TTC549 (cell line): ENCODE results near the gene CTSE.

Experiments used
- FAIRE-seq: peaks from 2 replicates; lab custom pipeline; 2012; peaks lifted over from hg19 to GRCh38; lab: Jason Lieb, UNC

The CTSE gene

DNA sequence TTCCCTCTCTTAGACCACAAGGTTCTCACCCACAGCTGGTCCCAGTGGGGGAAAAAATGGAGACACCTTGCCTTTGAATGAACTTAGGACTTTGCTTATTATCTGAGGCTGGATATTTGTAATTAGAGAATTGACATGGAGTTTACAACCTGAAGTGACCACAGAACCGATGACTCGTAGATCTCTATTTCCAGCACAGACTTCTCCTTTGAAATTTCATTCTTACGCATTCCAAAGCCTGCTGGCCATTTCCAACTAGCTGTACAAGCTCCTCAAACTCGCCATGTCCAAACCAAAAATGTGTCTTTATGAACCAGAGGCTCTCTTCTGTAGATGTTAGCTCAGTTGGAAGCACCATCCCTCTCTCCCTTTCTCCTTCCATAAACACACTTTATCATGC, 32.5 kb downstream of the CTSE start:
- FAIRE-seq, result no peak

DNA sequence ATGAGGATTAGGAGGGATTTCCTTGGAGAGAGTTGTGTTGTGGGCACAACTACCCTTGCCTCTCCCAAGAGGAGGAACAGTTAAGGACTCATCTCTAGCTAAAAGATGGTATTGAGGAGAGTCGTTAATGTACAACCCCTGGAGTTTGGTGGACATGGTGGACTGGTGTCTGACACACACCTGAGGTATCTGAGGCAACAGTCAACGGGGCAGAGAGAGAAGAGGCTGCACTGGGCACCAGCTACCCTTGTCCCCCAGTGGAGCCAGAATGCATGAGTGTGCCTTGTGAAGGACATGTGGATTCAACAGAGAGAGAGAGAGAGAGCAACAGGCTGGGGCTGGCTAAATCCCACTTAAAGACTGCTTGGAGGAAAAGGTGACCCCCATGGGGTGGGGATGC, 33.5 kb downstream of the CTSE start:
- FAIRE-seq, result no peak

DNA sequence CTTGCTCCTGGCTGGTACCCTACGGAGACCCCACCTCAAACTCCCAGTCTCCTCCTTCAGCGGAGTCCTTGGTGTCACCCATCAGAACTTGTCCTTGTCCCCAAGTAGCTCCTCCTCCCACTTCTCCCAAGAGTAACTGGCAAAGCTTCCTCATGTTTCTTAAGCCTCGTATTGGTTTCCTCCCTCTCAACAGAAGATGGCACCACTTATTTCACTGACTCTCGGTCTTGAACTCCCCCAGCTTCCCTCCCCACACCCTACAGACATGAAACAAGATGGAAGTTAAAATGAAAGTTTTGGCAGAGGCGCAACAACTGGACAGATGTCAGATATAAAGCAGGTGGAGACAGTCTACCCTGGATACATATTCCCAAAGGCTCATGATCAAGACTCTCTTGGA, 33.9 kb downstream of the CTSE start:
- FAIRE-seq, result no peak

DNA sequence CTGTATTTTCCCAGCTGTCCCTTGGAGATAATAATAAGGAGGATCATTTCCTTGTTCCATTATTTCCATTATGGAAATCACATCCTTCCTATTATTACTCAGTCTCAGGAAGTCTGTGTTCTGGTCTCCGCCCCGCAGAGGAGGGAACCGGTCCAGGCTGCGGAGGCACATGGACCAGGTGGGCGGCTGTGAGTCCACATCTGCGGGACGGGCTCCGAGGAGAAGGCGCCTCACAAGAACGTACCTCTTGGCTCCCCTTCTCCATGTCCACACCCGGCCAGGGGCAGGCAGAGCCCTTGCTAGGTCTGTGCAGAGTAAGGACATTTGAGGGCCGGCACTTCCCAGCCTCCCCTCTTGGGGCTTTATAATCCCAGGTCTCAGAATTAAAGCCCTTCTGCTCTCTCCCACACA, 35.1 kb downstream of the CTSE start:
- no peak for FAIRE-seq

DNA sequence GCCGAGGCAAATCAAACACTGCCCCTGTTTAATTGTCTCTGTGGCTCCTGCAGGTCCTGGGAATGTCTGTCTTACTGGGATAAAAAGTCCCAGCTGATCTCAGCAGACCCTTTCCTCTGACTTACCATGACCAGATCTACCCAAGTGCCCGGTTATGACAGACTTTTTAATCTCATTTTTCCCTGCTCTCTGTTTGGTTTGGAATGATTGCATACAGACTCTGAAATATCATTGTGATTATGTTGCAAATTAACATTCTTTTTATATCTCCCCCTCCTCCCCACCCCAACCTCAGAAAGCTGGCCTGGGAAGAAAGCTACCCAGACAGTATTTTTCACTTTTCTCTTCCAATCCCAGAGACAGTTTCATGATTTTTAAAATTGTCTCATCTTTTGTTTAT, 36.8 kb downstream of the CTSE start:
- FAIRE-seq, result no peak

DNA sequence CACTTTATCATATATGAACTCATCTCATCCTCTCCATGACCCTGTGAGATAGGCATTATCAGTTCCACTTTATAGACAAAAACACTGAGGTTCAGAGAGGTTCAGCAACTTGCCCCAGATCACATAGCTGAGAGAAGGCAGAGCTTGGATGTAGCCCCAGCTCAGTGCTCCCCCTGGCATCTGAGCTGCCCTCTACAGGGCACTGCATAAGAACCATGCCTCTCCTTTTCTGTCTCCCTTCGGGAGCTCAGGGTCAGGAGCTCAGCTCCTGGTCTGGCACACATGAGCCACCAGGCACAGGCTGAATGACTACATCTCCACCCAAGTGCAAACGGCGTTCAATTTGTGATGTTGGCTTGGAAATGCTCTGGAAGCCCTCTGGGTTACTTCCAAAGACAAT, 37.4 kb downstream of the CTSE start:
- FAIRE-seq, result no peak

DNA sequence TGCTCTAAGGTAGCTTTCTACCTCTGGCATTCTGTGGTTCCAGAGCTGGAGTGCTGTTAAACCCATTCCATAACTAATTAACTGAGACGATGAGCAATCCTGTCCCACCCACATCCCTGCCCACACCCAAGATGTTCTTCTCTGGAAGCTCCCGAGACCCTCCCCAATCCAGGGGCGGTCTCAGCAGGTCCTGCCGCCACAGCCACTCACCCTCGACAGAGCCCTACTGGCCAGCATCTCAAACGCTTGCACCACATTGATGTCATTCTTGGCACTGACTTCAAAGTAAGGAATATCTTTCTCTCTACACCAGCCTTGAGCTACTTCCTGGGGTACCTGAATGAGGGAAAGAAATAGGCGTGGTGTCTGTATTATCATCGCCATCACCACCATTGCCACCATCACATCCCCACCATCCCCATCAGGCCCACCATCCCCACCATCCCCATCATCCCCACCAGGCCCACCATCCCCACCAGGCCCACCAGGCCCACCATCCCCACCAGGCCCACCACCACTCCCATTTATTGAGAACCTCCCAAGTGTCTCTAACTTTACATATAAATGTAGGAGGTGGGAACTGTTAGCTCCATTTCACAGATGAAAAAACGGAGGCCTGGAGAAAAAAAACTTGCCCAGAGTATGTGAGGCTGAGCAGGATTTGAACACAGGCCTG, 38.2 kb downstream of the CTSE start:
- no peak for FAIRE-seq

DNA sequence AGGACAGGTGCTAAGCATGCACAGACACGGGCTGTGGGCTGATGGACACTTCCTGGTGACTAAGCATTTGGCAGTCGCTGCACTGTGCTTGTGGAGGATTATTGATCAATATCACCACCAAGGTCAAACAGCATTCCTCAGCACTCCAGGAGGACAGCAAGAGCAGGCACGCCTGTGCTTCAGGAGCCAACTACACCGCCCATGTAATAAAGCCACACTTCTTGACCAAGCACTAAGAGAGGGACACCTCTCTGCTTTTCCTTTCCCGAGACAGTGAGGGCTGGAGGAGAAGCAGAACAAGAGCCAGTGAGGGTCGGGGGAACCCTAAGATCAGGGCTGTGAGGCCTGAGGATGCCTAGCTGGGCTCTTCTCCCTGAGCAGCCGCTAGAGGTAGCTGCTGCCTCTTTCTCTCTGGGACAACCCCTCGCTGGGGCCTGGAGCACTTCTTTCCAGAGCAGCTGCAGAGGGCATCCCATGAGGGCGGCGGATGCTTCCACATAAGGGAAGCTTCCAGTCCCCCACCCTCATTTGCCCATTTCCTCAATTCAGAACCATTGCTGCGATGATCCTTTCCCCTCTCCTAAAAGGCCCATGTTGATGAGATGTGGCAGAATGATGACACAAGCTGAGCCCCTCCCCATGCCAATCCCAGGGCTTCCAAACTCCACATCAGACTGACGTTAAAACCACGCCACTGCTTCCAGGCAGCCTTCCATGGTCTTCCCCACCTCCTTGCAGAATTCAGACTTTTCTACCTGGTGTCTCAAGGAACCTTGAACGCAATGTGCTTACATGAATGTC, 39.6 kb downstream of the CTSE start:
- FAIRE-seq, result no peak

DNA sequence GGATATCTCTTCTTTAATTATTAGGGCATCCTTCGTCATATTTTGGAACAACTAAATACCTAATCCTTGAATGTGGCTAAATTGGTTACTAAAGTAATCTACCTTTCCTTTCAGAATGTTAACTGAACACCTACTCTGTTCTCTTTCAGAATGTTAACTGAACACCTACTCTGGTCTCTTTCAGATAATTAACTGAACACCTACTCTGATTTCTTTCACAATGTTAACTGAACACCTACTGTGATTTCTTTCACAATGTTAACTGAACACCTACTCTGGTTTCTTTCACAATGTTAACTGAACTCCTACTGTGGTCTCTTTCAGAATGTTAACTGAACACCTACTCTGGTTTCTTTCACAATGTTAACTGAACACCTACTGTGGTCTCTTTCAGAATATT, 42.4 kb downstream of the CTSE start:
- FAIRE-seq, result no peak

DNA sequence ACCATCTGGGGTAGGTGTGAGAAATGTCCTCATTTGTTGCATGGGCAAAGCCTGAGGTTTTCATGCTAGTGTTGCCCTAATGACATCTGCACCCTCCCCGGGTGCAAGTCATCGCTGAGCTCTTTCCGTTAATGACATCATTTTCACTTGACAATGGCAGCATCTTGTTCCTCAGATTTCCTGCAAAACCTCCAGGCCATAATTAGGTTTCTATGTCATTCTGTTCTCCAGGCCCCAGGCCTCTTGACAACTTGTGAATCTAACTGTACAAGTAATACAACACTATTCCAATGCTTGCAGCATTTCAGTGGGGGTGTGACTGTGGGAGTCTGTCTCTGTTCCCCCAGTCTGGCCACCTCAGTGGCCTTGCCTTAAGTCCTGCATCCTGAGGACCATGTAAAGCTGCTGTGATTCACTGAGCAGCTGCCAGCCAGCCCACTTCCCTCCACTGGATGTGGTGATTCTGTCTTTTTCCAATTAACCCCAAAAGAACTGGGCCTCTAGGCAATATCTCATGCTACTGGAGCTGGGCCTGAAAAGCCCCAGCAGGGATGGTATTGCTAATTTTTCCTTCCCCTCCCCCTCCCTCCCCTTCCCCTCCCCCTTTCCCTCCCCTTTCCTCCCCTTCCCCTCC, 43.3 kb downstream of the CTSE start:
- FAIRE-seq, result no peak

DNA sequence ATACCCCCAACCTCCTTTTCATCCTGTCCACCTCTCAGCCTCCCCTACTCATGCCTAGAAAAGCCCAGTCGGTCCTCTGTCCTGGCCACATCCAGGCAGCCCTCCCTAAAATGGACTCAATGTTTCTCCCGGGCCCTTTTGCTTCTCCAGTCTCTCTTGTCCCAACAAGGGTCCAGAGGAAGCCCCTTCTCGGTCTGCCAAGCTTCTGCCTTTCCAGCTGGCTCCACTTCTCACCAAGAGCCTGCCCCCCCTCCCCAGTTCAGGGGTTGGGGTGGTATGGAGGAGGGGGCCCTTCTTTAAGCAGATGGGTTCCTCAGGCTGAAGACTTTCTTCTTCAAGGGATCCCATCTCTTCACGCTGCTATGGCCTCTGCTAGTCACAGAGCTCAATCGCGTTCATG, 44.4 kb downstream of the CTSE start:
- no peak for FAIRE-seq

DNA sequence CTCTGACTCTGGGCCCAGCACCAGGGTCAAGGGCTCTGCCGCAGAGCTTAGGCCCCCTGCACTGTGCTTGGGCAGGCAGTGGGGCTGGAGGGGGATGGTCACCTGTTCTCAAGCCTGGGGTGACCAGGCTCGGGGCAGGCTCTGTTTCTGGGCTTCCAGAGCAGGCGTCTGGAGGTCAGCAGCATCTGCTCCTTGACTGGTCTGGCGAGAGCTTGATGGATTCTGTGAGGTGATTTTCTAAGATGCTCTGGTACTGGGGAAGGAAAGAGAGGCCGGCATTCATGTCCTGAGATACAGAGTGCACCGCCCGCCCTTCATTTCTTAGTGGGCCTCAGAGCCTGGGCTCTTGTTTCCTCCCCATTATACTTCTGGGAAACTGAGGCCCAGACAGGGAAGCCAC, 45.0 kb downstream of the CTSE start:
- no peak for FAIRE-seq

DNA sequence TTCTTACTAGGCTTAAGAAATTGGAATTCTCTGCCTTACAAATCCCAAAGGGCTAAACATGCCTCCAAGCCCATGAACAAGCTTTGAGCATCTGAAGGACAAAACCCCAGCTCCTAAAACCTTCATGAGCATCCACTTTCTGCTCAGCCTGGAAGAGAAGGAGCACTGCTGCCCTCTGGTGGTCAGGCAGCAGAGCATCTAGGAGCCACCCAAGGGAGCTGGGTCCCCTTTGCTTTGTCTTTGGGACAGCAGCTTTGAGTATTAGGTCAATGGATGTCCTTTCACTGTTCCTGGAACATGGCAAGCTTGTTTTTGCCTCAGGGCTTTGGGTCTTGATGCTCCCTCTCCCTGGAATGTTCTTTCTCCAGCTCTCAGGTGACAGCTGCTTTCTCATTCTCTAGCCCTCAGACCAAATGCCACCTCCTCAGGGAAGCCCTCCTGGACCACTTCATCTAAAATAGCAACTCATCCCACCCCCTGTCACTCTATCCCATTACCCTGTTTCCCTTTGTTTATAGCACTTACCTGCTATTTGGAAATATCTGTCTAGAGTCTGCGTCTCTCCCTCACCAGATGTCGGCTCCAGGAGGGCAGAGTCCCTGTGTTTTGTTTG, 46.2 kb downstream of the CTSE start:
- no peak for FAIRE-seq

DNA sequence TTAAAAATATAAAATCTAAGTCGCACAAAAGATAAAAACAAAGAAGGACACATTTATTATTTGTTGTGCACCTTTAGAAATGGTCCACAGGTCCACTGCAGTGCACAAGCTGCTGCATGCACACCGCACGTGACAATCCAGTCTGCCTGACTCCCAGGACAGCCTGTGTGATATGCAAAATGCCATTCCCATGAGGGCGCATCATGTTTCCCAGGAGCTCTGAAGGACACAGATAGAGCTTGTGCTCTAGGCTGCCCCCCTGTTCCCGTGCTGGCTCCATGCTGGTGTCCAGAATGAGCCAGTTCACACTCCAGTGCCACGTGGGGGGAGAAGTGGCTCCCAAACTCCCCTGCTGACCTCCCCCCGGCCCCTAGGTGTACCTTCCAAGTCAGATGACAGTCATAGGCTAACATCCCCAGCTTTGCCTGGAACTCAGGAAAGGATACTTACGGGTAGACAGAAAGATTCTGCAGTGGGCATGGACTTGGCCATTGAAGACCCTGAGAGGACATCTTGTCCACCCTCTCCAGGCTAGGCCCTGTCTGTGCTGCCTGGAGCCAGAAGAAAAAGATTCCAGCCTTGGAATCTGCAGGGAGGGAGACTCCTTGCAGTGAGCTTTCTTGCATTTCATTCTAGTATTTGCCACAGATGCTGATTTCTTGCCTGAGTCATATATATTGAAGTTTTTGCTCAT, 46.8 kb downstream of the CTSE start:
- FAIRE-seq, result no peak

DNA sequence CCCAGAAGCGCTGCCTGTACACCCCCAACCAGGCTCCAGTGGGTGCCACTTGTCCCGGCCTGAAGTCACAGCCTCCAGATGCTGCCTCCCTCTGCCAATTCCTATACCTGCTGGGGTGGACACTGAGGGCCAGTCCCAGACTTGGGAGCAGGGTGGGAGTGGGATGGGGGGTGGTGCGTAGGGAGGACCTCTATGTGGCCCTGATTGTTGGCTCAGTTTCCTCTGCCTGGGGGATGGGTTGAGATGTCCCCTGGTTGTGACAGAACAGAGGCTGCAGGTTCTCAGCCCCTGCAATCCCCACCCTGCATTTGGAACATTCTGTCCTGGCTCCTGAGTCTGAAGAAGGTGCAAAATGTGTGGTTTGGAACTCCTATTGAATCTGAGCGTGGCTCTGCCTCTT, 47.7 kb downstream of the CTSE start:
- no peak for FAIRE-seq

DNA sequence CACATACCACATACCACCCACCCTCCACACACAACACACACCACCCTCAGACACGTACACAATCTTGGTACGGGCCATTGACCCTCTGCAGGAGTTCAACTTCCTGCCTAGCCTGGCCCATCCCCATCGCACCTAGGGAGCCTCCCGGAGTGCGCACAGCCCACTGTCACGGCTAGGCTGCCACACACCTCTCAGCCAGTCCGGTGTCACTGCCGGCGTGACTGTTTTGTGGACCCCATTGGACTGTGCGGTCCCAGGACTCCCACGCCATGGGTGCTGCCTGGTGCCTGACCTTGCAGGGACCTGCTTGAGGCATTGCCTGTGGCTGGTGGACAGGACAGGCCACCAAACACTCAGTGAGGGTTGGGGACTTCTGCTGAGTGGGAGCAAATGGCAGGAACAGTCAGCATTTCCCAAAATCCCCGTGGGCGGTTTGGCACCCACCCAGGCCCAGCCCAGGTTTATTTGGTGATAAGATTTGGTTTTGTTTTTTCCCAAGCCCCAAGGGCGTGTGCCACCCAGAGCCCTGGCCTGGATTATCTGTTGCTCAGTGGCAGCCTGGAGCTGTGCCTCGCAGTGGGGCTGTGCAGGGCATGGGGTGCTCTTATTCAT, 48.2 kb downstream of the CTSE start:
- no peak for FAIRE-seq

DNA sequence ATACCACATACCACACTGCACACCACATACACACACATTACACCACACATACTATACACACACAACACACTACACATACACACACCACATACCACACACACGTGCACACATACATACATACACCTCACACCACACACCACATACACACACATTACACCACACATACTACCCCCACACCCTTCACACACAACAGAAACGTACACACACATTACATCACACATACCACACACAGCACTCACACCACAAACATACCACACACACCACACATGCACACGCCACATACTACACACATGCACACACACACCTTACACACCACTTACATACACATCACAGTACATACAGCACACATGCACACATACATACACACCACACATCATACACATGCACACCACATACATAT, 49.0 kb downstream of the CTSE start:
- no peak for FAIRE-seq

DNA sequence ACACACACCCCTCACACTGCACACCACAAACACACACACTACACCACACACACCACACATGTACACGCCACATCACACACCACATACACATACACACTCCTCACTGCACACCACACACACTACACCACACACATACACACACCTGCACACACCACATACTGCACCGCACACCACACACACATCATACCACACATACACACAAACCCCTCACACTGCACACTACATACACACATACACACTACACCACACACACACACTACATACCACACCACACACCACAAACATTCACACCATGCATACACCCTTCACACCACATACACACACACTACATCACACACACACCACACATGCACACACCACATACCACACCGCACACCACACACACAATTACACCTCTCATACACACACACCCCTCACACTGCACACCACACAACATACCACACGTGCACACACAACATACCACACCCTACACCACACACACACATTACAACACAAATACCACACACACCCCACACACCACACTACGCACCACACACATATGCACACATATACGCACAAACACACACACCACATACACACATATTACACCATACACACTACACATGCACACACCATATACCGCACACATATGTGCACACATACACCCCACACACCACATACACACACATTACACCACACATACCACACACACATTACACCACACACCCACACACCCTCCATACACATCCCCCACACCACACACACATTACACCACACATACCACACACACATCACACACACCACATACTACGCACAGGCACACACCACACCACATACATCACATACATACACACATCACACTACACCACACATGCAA, 50.1 kb downstream of the CTSE start:
- FAIRE-seq, result no peak

DNA sequence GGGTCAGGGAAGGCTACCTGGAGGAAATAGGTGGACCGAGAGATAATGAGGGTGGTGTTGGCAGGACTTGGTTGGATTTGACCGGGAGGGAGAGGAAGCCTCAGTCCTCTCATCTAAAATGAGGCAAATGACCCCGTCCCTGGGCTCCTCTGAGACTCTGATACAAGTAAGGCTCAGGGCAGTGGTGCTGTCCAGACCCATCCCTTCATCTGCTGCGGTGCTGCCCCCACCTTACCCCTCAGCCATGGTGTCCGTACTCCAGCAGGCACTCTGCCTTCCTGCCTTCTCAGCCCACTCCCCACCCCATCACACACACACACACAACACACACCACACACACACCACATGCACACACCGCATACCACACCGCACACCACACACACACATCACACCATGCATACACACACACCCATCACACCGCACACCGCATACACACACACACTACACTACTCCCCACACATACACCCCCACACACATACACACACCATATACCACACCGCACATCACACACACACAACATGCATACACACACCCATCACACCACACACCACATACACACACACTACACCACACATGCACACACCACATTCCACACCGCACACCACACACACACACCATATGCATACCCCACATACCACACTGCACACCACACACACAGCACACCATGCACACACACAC, 51.1 kb downstream of the CTSE start:
- FAIRE-seq, result no peak

DNA sequence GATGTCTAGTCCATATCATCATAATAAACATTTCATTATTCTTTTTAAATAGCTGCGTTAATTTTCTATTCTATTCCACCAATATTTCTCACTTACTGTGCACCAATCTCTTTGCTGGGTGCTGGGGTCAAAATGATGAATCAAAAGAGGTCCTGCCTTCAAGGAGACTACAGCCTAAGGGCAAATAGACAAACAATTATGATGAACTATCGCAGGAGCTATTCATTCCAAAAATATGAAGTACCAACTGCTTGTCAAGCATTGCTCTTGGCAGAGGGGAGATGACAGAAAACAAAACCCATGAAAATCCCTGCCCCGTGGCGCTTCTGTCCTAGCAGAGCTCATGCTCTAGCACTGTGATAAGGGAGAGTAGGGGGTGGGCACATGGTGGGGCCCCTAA, 51.6 kb downstream of the CTSE start:
- FAIRE-seq, result no peak

DNA sequence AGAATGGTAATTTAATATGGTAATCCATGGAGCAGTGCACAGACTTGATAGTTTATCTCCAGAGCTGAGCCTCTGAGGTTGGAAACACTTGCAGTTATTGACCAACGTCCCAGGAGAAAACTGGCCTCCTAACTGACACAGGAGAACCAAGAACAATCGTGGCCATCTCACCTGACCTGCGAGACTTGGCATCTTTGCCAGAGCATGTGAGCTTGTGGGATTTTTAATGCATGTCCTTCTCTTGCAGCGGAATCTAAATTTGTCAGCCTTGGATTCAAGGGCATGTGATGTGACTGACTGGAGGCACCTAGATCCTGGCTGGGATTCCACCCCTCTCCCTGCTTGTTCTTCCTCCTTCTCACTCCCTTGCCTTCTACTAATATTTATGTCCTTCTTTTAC, 52.6 kb downstream of the CTSE start:
- no peak for FAIRE-seq
